Sigmoid colon (tissue), 4 donors: ENCODE results near the gene TUG1.

Experiments
- EP300 ChIP-seq, 4 donors: sonication (generic); formaldehyde crosslinking; IDR thresholded peaks; one replicate each; pipeline ENCODE4 v1.6.1; 2017; ENCODE audit warnings: antibody characterized with exemption in 4 of 4
- POLR2A ChIP-seq, 2 donors: fragments of 450-650 bp; IDR thresholded peaks; one replicate each; pipeline ENCODE4 v1.6.1; 2016; ENCODE audit warnings: antibody characterized with exemption in 2 of 2, mild to moderate bottlenecking in 2 of 2, moderate library complexity in 2 of 2
- POLR2AphosphoS5 ChIP-seq, 4 donors: sonication (generic); formaldehyde crosslinking; IDR thresholded peaks; one replicate each; pipeline ENCODE4 v1.6.1; 2017; ENCODE audit warnings: antibody characterized with exemption in 4 of 4
- TF ChIP-seq, protein P1 (sequence below), 4 experiments: fragments of 450-650 bp in 3 of 4; fragments of 200-600 bp in 1 of 4; IDR thresholded peaks; one replicate each; pipeline ENCODE4 v1.5.1; 2016 to 2019; ENCODE audit warnings: antibody characterized with exemption in 4 of 4, mild to moderate bottlenecking in 3 of 4, moderate library complexity in 2 of 4

- TF ChIP-seq, protein P1, sequence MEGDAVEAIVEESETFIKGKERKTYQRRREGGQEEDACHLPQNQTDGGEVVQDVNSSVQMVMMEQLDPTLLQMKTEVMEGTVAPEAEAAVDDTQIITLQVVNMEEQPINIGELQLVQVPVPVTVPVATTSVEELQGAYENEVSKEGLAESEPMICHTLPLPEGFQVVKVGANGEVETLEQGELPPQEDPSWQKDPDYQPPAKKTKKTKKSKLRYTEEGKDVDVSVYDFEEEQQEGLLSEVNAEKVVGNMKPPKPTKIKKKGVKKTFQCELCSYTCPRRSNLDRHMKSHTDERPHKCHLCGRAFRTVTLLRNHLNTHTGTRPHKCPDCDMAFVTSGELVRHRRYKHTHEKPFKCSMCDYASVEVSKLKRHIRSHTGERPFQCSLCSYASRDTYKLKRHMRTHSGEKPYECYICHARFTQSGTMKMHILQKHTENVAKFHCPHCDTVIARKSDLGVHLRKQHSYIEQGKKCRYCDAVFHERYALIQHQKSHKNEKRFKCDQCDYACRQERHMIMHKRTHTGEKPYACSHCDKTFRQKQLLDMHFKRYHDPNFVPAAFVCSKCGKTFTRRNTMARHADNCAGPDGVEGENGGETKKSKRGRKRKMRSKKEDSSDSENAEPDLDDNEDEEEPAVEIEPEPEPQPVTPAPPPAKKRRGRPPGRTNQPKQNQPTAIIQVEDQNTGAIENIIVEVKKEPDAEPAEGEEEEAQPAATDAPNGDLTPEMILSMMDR (IDR thresholded peaks at IDR 0.05) = no peak
- TF ChIP-seq POLR2A (IDR thresholded peaks at IDR 0.05) = no peak
- TF ChIP-seq EP300 (IDR thresholded peaks at IDR 0.05) = no peak
- TF ChIP-seq POLR2AphosphoS5 (IDR thresholded peaks at IDR 0.05) = no peak
Measured at GRCh38 chr22:31019191-31019930, 50.3 kb downstream of the TUG1 start.
